GM21360 (cell line): ENCODE results near the gene RGS3.

Experiments
- ATAC-seq: cut with Tn5 transposase; IDR thresholded peaks from one replicate; pipeline ENCODE4 v1.9.1; 2021; ENCODE audit warnings: mild to moderate bottlenecking, moderate library complexity; ENCODE audit not compliant: unreplicated experiment

Gene RGS3

DNA sequence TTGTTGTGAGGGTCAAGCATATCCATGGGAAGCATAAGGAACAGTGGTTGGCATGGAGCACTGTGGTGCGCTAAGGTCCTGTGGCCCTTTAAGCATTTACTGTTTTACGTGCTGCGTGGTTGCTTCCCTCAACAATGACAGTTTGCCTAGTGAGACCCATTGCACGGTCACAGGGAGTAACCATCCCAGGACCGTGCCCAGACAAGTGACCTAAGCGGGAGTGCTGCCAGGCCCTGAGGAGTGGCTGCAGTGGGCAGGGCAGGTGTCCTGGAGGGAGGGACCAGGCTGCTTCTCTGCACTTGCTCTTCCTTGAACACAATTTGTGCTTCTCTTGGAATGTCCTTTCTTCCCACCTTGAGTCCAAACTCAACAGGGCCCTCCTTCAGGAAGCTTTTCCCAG, 64.6 kb downstream of the RGS3 start:
- no peak for ATAC-seq

DNA sequence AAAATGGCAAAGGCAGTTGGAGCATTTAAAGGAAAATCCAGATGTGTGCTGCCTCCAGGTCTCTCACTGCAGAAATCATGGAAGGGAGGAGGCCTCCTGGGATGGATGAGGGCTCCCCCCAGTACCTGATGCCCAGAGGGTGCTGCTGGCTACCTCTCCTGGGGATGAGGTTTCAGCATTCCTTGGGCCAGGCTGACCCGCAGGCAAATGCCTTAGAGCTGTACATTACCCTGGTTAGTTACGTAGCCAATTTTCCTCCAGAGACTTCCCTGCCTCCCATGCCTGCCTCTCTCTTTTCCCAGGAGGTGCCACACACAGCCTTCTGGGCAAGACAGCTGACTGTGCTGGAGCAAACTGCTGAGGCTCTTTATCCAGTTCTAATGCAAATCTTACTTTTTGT, 65.3 kb downstream of the RGS3 start:
- no peak for ATAC-seq

DNA sequence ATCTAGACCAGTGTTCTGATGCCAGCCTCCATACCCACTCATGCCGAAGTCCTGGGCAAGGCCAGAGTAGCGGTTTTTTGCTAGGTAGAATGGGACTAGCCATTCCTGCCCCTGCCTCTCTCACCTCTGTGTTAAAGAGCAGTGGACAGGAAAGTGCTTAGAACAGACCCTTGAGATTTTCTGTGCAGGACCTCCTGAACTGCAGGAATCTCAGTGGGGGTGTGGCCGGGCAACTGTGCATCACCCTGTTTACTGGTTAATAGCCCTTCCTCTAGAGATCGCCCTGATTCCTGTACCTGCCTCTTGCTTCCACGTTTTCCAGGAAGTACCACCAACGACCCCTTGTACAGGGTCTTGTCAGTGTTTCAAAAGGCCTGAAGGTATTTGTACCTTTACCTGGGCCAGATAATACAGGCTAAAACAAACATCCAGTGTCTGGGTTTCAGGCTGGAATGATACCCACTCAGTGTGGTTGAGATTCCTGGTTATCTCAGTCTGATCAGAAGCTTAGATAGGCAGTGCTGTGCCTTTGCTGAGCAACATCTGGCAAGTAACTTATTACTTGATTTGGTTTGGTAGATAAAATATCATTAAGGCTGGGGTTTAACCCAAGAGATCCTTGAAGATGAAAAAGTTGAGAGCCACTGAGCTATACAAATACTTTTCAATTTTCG, 65.9 kb downstream of the RGS3 start:
- ATAC-seq = no peak

DNA sequence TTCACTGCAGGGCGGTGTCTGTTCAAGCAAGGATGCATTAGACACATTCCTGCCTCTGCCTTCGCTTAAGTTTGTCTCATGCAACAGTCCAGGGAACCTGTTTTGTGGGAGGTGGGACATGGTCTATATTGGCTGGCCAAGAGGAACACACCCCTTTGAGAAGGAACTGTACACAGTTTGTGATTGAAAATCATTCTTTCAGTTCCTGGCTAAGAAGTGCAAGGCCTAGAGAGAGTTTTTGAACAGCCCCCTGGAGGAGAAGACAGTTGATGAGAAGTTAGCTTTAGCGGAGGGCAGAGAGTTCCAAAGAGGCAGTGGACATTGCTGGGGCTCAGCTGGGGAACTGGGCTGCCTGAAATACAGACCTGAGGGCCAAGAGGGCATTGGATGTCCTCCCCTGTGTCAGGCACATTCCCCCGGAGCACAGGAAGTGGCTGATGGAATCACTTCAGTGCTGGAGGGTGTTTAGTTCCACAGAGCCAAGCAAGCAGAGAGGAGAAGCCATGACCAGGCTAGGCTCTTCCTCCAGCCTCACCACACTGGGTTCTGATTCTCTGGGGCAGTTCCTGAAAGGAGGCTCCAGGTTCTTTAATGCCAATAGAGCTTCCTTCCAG, 66.6 kb downstream of the RGS3 start:
- no peak for ATAC-seq

DNA sequence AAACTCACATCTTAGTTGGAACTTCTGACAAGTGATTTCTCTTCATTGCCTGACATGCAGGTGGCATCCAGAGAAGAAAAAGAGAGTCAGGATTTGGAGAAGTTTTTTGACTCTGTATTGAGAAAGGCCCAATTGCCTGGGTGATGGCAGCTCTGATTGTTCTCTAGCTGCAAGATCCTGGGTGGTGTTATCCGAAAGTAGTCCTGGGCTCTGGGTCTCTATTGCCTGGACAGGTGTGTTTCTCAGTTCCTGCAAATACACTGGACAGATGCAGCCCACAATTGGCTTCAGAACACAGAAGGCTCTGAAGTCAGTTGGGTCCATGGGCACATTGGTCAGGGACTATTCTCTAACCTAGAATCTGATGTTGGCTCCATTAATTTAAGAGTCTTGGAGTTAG, 67.4 kb downstream of the RGS3 start:
- ATAC-seq = no peak

DNA sequence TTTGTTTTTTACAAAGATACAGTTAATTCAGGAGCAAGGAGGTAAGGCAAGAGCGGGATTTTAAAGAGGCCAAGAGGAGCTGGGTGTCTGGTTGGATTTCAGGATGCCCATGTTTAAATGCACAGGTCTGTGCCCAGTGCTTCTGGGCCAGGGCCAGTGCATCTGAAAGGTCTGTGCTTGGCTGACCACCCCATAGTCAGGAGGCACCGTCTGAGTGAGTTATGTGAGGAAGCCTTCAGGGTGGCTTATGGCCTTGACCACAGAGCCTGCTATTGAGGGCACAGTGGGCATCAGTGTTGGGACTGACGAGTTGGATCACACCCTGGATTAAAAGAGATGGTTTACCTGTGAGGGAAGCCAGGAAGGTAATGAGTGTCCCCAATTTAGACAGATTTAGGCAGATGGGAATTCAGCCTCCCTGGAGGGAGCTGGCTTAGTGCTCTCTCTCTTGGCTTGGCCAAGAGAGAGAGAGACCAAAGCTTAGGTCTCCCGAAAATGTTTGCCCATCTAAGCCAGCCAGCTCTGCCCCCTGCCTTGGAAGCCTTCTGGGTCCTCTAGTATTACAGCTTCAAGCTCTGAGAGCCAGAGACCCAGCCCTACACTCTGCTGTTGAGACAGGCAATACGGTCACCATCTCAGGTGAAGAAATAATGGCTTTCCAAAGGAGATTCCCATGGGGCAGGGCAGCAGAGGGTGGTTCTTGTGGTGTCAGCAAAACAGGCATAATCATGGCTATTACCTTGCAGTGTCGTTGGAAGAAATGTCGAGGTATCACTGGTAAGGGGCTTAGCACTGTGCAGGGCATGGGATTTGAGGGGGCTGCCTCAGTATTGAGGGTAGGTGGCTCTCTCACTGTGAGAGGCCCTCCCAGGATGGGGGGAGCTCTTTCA, 68.6 kb downstream of the RGS3 start:
- no peak for ATAC-seq

DNA sequence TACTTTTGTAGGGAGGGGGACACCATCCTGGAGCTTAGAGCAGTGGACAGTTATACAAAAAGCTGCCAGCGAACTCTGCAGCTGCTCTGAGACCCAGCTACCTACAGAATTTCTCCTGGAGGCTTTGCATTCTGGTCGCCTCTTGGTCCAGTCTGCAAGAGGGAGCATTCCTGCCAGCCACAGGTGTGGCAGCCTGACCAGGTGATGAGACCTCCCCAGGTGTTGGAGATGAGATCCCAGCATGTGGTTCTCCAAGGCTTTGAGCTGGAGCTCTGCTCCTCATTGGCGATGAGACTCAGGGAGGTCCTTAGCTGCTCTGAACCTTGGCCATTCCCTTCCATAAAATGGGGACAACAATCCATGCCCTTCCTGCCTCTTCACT, 69.3 kb downstream of the RGS3 start:
- no peak for ATAC-seq

DNA sequence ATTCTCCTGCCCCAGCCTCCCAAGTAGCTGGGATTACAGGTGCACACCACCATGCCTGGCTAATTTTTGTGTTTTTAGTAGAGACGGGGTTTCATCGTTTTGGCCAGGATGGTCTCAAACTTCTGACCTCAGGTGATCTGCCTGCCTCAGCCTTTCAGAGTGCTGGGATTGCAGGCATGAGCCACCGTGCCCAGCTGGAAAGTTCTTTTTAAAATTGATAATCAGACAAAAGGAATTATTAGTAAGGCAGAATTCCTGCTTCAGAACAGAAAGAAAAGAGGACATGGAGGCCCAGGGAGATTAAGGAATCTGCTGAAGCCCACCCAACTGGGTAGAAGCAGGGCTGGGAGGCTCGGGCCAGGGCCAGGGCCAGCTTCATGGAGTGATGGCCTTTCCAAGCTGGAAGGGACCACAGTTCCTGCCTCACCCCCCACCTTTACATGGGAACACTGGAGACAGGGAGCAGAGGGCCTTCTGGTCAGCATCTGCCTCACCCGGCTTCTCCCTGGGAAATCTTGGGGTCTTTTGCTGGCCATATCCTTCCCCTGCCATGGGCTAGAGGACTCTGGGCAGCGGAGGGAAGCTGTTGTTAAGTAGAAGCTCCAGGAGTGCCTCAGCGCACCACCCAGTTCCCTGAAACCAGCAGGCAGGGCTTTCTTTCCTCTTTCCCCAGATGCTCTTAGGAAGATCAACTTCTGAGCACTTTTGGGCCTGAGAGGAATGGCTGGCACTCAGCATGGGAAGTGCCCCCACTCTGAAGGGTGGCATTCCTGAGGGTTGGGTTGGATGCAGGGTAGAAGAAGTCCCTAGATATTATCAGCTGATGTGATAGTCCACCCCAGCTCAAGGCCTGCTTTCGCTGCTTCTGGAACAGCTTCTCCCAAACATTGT, 70.1 kb downstream of the RGS3 start:
- ATAC-seq = no peak

DNA sequence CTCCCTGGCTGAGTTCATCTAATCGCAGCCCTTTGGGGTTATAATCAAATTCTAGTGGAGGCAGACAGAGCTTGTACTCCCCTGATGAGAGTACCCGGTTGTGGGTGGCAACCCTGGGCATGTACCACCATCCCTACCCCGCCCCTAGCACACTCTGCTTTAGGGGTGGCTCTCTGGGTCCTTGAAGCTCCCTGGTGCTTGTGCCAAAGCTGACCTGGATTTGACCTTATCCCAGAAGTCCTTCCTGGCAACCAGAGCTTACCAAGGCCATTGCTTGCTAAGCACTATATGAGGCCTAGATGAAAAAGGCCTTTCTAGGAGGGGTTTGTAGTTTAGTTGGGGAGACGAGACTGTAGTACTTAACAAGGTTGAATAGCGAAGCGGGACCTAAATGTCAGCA, 72.2 kb downstream of the RGS3 start:
- no peak for ATAC-seq

DNA sequence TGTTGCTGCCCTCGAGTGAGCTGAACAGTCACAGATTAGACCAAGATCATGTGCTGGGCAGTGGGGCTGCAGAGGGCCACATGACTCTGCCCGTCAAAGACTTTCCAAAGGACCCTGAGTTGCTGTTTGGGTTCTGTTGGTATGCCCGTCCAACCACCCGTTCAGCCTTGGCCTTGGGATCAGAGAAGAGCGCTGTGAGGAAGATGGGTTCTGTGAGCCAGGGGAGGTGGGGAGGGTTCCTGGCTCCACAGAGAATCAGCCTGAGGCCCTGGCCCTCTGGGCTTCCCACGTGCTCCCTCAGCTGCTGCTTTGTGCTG, 72.6 kb downstream of the RGS3 start:
- ATAC-seq = no peak

DNA sequence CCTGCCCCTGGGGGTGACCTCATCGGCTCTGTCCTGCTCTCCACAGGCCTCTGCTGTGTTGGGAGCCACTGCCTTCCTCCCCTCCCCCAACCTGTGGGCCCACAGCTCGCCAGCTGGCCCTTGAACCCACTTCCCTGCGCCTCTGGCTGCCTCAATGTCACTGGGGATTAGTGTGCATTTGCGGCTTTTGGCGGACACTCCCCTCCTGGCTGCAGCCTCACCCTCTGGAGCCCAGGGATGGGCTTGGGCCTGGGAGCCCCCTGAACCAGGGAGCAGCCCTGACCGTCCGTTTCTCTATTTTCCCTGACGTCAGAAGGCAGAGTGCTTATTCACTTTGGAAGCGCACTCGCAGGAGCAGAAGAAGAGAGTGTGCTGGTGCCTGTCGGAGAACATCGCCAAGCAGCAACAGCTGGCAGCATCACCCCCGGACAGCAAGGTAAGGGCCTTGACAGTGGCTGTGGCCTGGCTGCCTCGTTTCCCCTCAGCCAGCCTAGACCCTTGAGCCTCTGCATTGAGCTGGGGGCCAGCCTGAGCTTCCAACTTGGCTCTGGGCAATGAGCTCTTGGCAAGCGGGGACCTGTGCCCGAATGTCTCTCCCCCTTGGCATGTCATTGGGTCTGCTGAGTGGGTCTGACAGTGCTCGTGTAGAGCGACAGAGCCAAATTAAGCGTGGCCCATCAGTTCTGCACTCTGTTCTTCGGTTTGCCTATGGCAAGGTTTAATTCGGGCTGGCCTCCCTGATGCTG, 73.1 kb downstream of the RGS3 start:
- ATAC-seq = no peak

DNA sequence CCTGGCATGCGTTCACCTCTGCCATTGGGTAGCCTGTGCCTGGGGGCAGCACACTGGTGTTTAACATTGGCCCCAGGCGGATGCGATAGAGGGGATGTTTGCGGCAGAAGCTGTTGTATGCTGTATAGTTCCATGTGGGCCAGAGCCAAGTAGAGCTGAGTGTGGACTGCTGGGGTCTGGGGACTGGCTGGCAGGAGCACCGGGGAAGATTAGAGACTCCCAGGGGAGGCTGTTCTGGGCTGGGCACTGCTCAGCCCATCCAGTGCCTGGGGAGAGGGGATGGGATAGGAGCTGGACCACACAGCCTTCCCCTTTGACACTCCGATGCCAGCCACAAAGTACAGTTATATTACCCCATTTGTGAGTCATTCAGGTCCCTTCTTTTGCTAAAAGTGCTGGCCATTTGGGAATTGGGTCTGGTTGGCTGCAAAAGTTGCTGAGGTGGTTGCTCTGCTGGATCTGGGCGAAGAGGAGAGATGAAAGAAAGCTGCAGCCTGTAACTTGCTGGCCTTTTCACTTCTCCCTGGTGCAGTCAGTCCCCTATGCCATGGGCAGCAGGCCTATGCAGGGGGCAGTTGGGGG, 73.8 kb downstream of the RGS3 start:
- no peak for ATAC-seq

DNA sequence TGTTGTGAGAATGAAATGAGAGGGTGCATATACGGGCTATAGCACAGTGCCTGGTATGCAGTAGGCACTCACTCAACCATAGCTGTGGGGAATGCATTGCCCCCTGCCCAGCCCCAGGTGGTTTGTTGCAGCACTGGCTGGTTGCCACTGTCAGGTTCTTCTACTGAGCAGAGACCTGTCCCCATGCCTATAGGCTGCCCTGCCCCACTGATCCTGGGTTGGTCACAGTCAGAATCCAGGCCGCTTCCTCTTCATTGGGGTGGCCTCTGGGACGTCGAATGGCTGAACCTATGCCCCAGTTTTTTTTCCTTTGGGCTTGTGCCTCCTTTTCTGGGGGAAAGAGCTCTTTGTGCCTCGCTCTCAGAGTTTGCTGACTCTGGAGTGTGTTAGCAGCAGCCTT, 74.6 kb downstream of the RGS3 start:
- ATAC-seq = no peak

DNA sequence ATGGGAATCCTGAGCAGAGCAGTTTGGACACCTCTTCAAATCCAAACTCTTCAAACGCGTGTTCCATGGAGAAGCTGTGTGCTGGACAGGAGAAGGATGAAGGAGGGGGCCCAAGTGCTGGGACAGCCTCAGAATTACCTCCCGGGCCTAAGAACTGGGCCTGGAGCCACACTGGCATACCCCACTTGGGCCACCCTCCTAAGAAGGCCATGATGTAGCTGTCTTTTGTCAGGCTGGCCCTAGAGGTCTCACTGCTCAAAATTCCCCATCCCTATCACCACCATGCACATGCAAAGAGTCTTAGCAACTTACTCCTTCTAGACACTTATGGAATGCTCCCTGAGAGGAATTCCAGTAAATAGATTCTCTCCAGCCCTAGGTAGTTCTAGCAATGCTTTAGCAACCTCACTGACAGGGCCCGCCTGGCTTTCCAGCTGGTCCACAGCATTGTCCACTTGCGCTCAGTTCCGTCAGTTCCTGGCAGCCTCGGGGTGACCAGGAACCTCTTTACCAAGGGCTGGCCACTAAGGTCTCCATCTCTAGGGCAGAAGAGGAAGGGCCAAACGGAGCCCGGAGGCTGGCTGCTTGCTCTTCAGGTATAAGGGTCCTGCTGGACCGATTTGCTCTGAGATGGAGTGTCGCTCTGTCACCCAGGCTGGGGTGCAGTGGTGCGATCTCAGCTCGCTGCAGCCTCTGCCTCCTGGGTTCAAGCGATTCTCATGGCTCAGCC, 75.3 kb downstream of the RGS3 start:
- ATAC-seq = no peak

DNA sequence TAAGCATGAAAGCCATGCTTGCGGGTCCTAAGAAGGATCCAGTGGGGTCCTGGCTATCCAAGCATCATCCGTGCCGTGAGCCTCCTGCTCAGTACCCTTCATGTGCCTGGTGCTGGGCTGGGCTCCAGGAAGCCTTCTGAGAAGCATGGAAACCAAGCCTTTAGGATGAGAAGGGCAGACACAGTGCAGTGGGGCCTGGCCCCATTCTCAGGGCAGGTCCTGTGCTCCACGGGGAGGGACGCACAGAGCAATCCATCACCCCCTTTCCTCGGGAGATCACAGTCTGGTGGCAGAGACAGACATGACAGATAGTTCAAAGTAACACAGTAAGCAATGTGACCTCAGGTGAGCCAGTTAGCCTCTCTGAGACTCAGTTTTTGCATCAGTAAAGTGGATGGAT, 76.9 kb downstream of the RGS3 start:
- ATAC-seq = no peak

DNA sequence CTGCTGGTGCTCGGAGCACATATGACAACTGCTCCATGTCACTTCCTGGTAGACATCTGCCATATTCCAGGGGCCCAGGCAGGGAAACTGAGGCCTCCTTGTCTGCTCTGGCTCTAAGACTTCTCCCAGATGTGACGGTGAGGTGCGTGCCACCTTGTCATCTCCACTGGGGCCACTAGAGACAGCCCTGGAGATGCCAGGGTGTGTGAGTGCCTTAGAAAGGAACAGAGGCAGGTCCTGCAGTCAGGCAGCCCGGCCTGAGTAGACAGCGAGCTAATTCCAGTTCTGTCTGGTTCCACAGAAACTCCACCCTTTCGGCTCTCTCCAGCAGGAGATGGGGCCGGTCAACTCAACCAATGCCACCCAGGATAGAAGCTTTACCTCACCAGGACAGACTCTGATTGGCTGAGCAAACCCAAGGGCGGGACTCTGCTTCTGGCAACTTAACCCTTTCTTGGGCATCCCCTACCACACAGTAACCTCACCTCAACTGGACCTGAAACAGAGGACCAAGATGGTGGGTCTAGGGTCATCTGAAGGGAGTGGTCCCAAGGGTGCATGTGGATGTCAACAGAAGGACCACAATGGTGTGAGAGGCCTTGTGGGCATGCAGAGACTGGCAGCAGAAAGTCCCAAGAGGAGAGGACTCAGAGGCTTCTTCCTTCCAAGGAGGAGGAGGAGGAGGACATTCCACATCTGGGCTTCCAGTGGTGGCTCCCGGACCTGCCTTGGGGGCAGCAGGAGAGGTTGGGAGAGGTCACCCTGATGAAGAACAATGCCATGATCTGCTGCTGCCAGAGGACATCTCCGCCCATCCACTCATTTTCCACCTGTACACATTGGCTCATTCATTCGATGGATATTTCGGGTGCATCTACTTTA, 77.7 kb downstream of the RGS3 start:
- ATAC-seq = no peak

DNA sequence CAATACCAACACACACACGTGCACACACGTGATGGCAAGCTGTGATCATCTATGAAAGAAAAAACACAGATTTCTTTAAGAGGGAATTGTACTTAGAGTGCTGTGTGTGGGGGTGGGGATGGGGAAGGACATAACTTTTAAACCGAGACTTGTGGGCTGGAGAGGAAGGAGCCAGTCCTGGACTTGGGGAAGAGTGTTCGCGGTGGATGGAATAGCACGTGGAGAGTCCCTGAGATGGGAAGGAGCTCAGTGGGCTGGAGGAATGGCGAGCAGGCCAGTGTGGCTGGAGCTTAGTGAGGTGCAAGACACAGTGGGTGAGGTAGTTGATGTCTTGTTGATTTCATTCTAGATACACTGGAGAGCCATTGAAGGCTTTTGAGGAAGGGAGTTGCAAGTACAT, 78.5 kb downstream of the RGS3 start:
- no peak for ATAC-seq

DNA sequence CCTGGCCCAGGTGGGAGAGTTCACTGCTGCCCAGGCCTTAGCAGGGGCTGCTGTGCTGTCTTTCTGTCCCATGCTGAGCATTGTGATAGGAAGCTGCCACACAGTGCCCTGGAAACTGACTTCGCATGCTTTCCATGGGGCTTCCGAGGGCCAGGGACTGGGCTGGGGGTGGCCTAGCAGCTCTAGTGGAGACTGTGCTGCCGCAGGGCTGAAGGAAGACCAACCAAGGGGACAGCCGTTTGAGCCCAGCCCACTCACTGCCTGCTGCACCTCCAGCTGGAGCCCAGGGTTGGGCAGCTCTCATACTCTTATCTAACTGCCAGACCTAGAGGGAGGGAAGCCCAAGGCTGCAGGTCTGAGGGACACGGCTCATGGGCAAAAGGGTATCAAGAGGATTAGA, 79.2 kb downstream of the RGS3 start:
- no peak for ATAC-seq
